Measurements from ENCODE around the gene NDUFS4.

The NDUFS4 gene

DNA sequence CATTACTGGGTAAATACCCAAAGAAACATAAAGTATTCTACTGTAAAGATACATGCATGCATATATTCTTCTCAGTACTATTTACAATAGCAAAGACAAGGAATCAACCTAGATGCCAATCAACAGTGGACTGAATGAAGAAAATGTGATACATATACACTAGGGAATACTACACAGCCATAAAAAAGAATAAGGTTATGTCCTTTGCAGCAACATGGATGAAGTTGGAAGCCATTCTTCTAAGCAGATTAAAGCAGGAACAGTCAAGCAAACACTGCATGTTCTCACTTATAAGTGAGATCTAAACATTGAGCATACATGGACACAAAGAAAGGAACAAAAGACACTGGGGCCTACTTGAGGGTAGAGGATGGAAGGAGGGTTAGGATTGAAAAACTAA is 39.6 kb upstream of the NDUFS4 start:
- TF ChIP-seq TAF1 (IDR thresholded peaks at IDR 0.05; ENCODE audit: low read depth), result no peak
- no peak for TF ChIP-seq EGR1 (IDR thresholded peaks at IDR 0.05)
- TF ChIP-seq YY1 (IDR thresholded peaks at IDR 0.05; ENCODE audit: low read depth), result no peak
- no peak for TF ChIP-seq TCF12 (IDR thresholded peaks at IDR 0.05; ENCODE audit: low read depth)
- TF ChIP-seq, protein P1, sequence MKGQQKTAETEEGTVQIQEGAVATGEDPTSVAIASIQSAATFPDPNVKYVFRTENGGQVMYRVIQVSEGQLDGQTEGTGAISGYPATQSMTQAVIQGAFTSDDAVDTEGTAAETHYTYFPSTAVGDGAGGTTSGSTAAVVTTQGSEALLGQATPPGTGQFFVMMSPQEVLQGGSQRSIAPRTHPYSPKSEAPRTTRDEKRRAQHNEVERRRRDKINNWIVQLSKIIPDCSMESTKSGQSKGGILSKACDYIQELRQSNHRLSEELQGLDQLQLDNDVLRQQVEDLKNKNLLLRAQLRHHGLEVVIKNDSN (IDR thresholded peaks at IDR 0.05), result no peak
- no peak for TF ChIP-seq CREB1 (IDR thresholded peaks at IDR 0.05; ENCODE audit: low read depth)
- TF ChIP-seq TEAD4 (IDR thresholded peaks at IDR 0.05), result no peak
- TF ChIP-seq, protein P2, sequence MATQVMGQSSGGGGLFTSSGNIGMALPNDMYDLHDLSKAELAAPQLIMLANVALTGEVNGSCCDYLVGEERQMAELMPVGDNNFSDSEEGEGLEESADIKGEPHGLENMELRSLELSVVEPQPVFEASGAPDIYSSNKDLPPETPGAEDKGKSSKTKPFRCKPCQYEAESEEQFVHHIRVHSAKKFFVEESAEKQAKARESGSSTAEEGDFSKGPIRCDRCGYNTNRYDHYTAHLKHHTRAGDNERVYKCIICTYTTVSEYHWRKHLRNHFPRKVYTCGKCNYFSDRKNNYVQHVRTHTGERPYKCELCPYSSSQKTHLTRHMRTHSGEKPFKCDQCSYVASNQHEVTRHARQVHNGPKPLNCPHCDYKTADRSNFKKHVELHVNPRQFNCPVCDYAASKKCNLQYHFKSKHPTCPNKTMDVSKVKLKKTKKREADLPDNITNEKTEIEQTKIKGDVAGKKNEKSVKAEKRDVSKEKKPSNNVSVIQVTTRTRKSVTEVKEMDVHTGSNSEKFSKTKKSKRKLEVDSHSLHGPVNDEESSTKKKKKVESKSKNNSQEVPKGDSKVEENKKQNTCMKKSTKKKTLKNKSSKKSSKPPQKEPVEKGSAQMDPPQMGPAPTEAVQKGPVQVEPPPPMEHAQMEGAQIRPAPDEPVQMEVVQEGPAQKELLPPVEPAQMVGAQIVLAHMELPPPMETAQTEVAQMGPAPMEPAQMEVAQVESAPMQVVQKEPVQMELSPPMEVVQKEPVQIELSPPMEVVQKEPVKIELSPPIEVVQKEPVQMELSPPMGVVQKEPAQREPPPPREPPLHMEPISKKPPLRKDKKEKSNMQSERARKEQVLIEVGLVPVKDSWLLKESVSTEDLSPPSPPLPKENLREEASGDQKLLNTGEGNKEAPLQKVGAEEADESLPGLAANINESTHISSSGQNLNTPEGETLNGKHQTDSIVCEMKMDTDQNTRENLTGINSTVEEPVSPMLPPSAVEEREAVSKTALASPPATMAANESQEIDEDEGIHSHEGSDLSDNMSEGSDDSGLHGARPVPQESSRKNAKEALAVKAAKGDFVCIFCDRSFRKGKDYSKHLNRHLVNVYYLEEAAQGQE (IDR thresholded peaks at IDR 0.05; ENCODE audit: low read depth), result no peak
- no peak for TF ChIP-seq ZBTB7A (IDR thresholded peaks at IDR 0.05; ENCODE audit: low read depth)
- no peak for TF ChIP-seq RAD21 (IDR thresholded peaks at IDR 0.05; ENCODE audit: low read depth)
- TF ChIP-seq NFIC (IDR thresholded peaks at IDR 0.05), result no peak
- no peak for TF ChIP-seq CEBPB (IDR thresholded peaks at IDR 0.05)
- TF ChIP-seq FOXM1 (IDR thresholded peaks at IDR 0.05; ENCODE audit: borderline replicate concordance, low read depth), result no peak
- TF ChIP-seq EP300 (IDR thresholded peaks at IDR 0.05; ENCODE audit: borderline replicate concordance), result no peak
- TF ChIP-seq, protein P3, sequence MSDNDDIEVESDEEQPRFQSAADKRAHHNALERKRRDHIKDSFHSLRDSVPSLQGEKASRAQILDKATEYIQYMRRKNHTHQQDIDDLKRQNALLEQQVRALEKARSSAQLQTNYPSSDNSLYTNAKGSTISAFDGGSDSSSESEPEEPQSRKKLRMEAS (IDR thresholded peaks at IDR 0.05), result no peak

DNA sequence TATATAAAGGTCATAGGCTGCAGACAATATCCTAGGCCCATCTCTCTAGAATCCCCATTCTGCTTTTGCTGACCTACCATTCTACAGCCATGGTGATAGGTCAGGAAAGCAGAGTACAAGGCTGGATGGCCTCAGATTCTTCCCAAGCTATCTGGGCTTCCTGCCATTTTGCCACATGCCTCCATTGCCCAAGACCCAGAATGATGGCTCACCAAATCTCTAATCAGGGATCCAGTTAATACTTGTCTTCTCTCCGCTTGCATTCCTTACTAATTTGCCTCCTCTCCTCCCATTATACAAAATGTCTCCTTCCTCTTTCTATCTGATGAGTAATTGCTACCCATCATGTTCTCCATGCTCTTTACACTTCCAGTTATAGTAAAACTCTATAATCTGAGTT is 22.7 kb upstream of the NDUFS4 start:
- TF ChIP-seq FOXM1 (IDR thresholded peaks at IDR 0.05; ENCODE audit: borderline replicate concordance, low read depth), result no peak
- TF ChIP-seq, protein P1 (IDR thresholded peaks at IDR 0.05), result no peak
- TF ChIP-seq EGR1 (IDR thresholded peaks at IDR 0.05), result no peak
- no peak for TF ChIP-seq TEAD4 (IDR thresholded peaks at IDR 0.05)
- TF ChIP-seq, protein P2 (IDR thresholded peaks at IDR 0.05; ENCODE audit: low read depth), result no peak
- no peak for TF ChIP-seq CEBPB (IDR thresholded peaks at IDR 0.05)
- TF ChIP-seq TCF12 (IDR thresholded peaks at IDR 0.05; ENCODE audit: low read depth), result no peak
- TF ChIP-seq EP300 (IDR thresholded peaks at IDR 0.05; ENCODE audit: borderline replicate concordance), result no peak
- TF ChIP-seq CREB1 (IDR thresholded peaks at IDR 0.05; ENCODE audit: low read depth), result no peak
- TF ChIP-seq, protein P3 (IDR thresholded peaks at IDR 0.05), result no peak
- TF ChIP-seq RAD21 (IDR thresholded peaks at IDR 0.05; ENCODE audit: low read depth), result no peak
- no peak for TF ChIP-seq YY1 (IDR thresholded peaks at IDR 0.05; ENCODE audit: low read depth)
- no peak for TF ChIP-seq ZBTB7A (IDR thresholded peaks at IDR 0.05; ENCODE audit: low read depth)
- no peak for TF ChIP-seq NFIC (IDR thresholded peaks at IDR 0.05)
- TF ChIP-seq TAF1 (IDR thresholded peaks at IDR 0.05; ENCODE audit: low read depth), result no peak

DNA sequence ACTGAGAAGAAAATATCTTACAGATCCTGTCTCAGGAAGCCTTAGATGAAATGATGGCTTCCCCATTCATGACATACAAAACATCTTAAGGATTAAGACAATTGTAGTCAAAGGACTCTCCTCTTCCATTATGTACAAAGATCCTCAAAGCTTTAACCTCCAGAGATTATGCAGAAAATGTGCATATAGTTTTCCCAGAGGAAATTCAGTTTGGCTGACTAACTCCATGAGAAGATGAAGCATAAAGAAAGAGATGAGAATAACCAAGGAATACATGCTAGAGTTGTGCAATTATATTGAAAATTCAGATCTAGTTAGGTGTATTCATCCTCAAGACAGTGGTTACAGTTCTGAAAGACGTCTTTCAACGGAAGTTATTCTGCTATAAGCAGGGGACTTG is 18.6 kb upstream of the NDUFS4 start:
- TF ChIP-seq TEAD4 (IDR thresholded peaks at IDR 0.05), result no peak
- no peak for TF ChIP-seq TAF1 (IDR thresholded peaks at IDR 0.05; ENCODE audit: low read depth)
- no peak for TF ChIP-seq CREB1 (IDR thresholded peaks at IDR 0.05; ENCODE audit: low read depth)
- TF ChIP-seq, protein P3 (IDR thresholded peaks at IDR 0.05), result no peak
- TF ChIP-seq, protein P1 (IDR thresholded peaks at IDR 0.05), result no peak
- no peak for TF ChIP-seq RAD21 (IDR thresholded peaks at IDR 0.05; ENCODE audit: low read depth)
- no peak for TF ChIP-seq FOXM1 (IDR thresholded peaks at IDR 0.05; ENCODE audit: borderline replicate concordance, low read depth)
- no peak for TF ChIP-seq TCF12 (IDR thresholded peaks at IDR 0.05; ENCODE audit: low read depth)
- TF ChIP-seq, protein P2 (IDR thresholded peaks at IDR 0.05; ENCODE audit: low read depth), result no peak
- no peak for TF ChIP-seq ZBTB7A (IDR thresholded peaks at IDR 0.05; ENCODE audit: low read depth)
- no peak for TF ChIP-seq YY1 (IDR thresholded peaks at IDR 0.05; ENCODE audit: low read depth)
- no peak for TF ChIP-seq EGR1 (IDR thresholded peaks at IDR 0.05)
- no peak for TF ChIP-seq EP300 (IDR thresholded peaks at IDR 0.05; ENCODE audit: borderline replicate concordance)

Measured in Ishikawa (cell line).